Uterus (tissue), 2 donors: ENCODE measurements around the gene SORL1.

Experiments used
- POLR2A ChIP-seq, 2 donors: fragments of 450-650 bp; IDR thresholded peaks; one replicate each; pipeline ENCODE4 v1.6.1; 2016; ENCODE audit warnings: antibody characterized with exemption in 2 of 2, mild to moderate bottlenecking in 1 of 2, moderate library complexity in 1 of 2
- TF ChIP-seq, protein P1 (sequence below), 4 experiments: fragments of 200-600 bp in 2 of 4; fragments of 450-650 bp in 2 of 4; sonication (generic) in 2 of 4; IDR thresholded peaks; one replicate each; pipeline ENCODE4 v1.5.1; 2016 to 2019; ENCODE audit warnings: antibody characterized with exemption in 4 of 4, mild to moderate bottlenecking in 2 of 4, moderate library complexity in 1 of 4

DNA sequence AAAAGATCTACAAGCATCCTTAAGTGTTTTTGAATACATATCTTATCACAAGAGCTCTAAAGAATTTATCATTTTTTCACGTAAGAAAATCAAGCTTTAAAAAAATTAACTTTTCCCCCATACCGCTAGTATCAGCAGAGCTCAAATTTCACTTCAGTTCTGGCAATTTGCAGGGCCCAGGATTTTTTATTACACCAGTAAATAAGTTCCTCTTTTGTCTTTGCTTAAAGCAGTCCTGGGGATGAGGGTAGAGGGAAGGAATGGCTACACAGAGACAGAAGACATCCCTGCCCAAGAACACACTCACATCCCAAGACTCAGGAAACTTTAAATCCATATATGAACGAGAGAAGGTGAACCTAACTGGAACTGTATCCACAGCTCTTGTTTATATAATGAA is 22.6 kb upstream of the SORL1 start:
- TF ChIP-seq, protein P1, sequence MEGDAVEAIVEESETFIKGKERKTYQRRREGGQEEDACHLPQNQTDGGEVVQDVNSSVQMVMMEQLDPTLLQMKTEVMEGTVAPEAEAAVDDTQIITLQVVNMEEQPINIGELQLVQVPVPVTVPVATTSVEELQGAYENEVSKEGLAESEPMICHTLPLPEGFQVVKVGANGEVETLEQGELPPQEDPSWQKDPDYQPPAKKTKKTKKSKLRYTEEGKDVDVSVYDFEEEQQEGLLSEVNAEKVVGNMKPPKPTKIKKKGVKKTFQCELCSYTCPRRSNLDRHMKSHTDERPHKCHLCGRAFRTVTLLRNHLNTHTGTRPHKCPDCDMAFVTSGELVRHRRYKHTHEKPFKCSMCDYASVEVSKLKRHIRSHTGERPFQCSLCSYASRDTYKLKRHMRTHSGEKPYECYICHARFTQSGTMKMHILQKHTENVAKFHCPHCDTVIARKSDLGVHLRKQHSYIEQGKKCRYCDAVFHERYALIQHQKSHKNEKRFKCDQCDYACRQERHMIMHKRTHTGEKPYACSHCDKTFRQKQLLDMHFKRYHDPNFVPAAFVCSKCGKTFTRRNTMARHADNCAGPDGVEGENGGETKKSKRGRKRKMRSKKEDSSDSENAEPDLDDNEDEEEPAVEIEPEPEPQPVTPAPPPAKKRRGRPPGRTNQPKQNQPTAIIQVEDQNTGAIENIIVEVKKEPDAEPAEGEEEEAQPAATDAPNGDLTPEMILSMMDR (IDR thresholded peaks at IDR 0.05), result no peak
- TF ChIP-seq POLR2A (IDR thresholded peaks at IDR 0.05), result no peak
